ENCODE results near the gene GFRAL.
"Not testable (repeated sequence)": the region's sequence is repeated elsewhere in the genome, so short reads cannot be mapped to it uniquely, and the experiment has no call there.

The GFRAL gene

GRCh38 chr6:55327169-55327568 is at the start of gene GFRAL:
GFRAL (plus strand) TSS chr6:55327469; CDS start chr6:55327555, 86 bp downstream.
- DNase-seq (ENCODE audit: low spot score) = no peak

GRCh38 chr6:55277646-55278045 is 49.6 kb upstream of the GFRAL start:
- no peak for DNase-seq (ENCODE audit: low spot score)

- DNase-seq (ENCODE audit: low spot score) = no peak
Observed at GRCh38 chr6:55281215-55281614, 46.1 kb upstream of the GFRAL start.

GRCh38 chr6:55282115-55282514 is 45.2 kb upstream of the GFRAL start:
- DNase-seq (ENCODE audit: low spot score) = no peak

- no peak for DNase-seq (ENCODE audit: low spot score)
Observed at GRCh38 chr6:55286824-55287223, 40.4 kb upstream of the GFRAL start.

GRCh38 chr6:55290736-55291135 is 36.5 kb upstream of the GFRAL start:
- DNase-seq (ENCODE audit: low spot score) = no peak

- no peak for DNase-seq (ENCODE audit: low spot score)
Observed at GRCh38 chr6:55293116-55293515, 34.2 kb upstream of the GFRAL start.

GRCh38 chr6:55297214-55297613 is 30.1 kb upstream of the GFRAL start:
- not testable (repeated sequence) for DNase-seq (ENCODE audit: low spot score)

GRCh38 chr6:55299286-55299985 is 27.8 kb upstream of the GFRAL start:
- DNase-seq (ENCODE audit: low spot score) = no peak

GRCh38 chr6:55304747-55305146 is 22.5 kb upstream of the GFRAL start:
- no peak for DNase-seq (ENCODE audit: low spot score)

GRCh38 chr6:55319961-55320695 is 7.1 kb upstream of the GFRAL start:
- DNase-seq (ENCODE audit: low spot score) = no peak

- no peak for DNase-seq (ENCODE audit: low spot score)
Observed at GRCh38 chr6:55320696-55321086, 6.6 kb upstream of the GFRAL start.

GRCh38 chr6:55377150-55377549 is 49.9 kb downstream of the GFRAL start:
- no peak for DNase-seq (ENCODE audit: low spot score)

GRCh38 chr6:55379471-55379870 is 52.2 kb downstream of the GFRAL start:
- no peak for DNase-seq (ENCODE audit: low spot score)

GRCh38 chr6:55379895-55380294 is 52.6 kb downstream of the GFRAL start:
- DNase-seq (ENCODE audit: low spot score) = no peak

GRCh38 chr6:55388211-55388610 is 60.9 kb downstream of the GFRAL start:
- no peak for DNase-seq (ENCODE audit: low spot score)

GRCh38 chr6:55395871-55396270 is 68.6 kb downstream of the GFRAL start:
- DNase-seq (ENCODE audit: low spot score) = no peak

- no peak for DNase-seq (ENCODE audit: low spot score)
Observed at GRCh38 chr6:55397986-55398385, 70.7 kb downstream of the GFRAL start.

GRCh38 chr6:55399351-55399750 is 72.1 kb downstream of the GFRAL start:
- DNase-seq (ENCODE audit: low spot score) = no peak

- DNase-seq (ENCODE audit: low spot score) = no peak
Observed at GRCh38 chr6:55405474-55406235, 78.4 kb downstream of the GFRAL start.

- no peak for DNase-seq (ENCODE audit: low spot score)
Observed at GRCh38 chr6:55410674-55411073, 83.4 kb downstream of the GFRAL start.

- DNase-seq (ENCODE audit: low spot score) = no peak
Observed at GRCh38 chr6:55423933-55424332, 96.7 kb downstream of the GFRAL start.
